Measurements from ENCODE around the gene RPL38.
"Not testable (repeated sequence)": the region's sequence is repeated elsewhere in the genome, so short reads cannot be mapped to it uniquely, and the experiment has no call there.

RPL38 gene

GRCh38 chr17:74183411-74183810 is 20.1 kb upstream of the RPL38 start:
- DNase-seq (ENCODE audit: low read depth in 2 of 2): no peak

- DNase-seq (ENCODE audit: low read depth in 2 of 2): no peak
These were observed 17.8 kb upstream of the RPL38 start for GRCh38 chr17:74185571-74186185.

DNA sequence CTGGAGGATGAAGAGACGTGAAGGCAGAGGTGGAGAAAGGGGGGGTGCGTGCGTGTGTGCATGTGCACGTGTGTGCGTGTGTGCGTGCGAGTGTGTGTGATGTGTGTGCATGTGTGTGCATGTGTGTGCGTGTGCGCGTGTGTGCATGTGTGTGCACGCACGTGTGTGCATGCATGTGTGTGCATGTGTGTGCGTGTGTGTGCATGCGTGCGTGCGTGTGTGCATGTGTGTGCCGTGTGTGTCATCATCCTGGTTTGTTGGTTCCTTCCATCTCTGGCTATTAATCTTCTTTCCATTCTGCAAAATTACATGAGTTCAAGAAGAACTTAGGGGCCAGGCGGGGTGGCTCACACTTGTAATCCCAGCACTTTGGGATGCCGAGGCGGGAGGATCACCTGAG is 17.0 kb upstream of the RPL38 start:
- no peak for DNase-seq (ENCODE audit: low read depth in 2 of 2)

GRCh38 chr17:74187761-74188160 is 15.7 kb upstream of the RPL38 start:
- no peak for DNase-seq (ENCODE audit: low read depth in 2 of 2)

- not testable (repeated sequence) for DNase-seq (ENCODE audit: low read depth in 2 of 2)
These were observed 14.8 kb upstream of the RPL38 start for GRCh38 chr17:74188687-74189086.

GRCh38 chr17:74190154-74190553 is 13.3 kb upstream of the RPL38 start:
- no peak for DNase-seq (ENCODE audit: low read depth in 2 of 2)

GRCh38 chr17:74190807-74191406 is 12.6 kb upstream of the RPL38 start:
- no peak for DNase-seq (ENCODE audit: low read depth in 2 of 2)

- no peak for DNase-seq (ENCODE audit: low read depth in 2 of 2)
These were observed 10.3 kb upstream of the RPL38 start for GRCh38 chr17:74192950-74193781.

DNA sequence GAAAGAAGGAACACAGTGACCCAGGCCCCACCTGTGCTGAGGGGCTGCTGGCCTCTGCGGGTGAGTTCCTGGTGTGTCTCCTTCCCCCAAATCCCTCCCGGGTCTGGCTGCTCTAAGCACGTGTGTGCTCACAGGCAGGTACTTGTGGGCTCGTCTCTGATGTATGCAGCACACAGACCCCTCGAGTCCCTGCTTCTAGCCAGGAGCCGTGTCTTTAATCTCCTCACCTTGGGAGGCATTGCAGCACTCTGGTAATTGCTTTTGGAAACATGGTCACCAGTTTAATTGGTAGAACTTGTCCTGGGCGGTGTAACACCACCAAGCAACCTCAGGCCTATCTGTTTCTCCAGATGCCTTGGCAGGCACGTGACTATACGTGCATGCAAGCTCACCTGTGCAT is 8.8 kb upstream of the RPL38 start:
- no peak for DNase-seq (ENCODE audit: low read depth in 2 of 2)

DNA sequence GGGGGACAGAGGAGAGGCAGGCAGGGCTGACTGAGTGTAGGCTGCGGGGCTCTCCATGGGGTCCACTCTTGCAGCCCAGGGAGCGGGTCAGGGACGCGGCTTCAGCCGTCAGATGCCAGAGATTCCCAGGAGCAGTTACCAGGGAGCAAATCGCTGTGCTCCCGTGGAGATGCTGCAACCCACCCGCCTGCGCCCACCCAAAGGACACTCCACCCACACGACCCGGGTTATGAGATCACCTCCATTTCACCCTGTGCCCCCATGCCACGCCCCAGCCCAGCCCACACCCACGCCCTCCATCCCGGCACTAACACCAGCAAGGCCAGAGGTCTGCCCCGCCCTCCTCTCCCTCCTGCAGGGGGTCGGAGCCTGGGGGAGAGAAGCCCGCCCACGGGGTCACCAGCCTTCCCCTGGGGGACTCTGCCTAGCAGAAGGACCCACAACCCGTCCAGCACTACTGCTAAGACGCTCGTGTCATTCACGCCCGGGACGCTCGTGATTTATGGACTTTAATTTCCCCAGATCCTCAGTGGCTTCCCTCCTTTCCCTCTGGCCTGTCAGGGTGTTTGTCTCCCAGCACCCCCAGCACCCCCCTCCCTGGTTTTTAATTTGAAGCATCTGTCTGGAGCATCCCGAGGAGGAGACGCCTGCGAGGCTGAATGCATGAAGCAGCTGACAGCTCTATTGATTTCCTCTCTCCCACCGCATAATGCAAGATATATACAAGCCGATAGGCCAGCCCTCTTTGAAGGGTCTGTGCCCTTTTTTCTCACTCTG is 6.7 kb upstream of the RPL38 start:
- DNase-seq (ENCODE audit: low read depth in 2 of 2): no peak

GRCh38 chr17:74197801-74198200 is 5.7 kb upstream of the RPL38 start:
- DNase-seq (ENCODE audit: low read depth in 2 of 2): no peak

- DNase-seq (ENCODE audit: low read depth in 2 of 2): no peak
These were observed 4.8 kb upstream of the RPL38 start for GRCh38 chr17:74198694-74199093.

GRCh38 chr17:74199306-74200092 is 4.0 kb upstream of the RPL38 start:
- DNase-seq (ENCODE audit: low read depth in 2 of 2): peak; percentile 29 to 40

GRCh38 chr17:74200112-74200511 is 3.4 kb upstream of the RPL38 start:
- DNase-seq (ENCODE audit: low read depth in 2 of 2): no peak

- DNase-seq (ENCODE audit: low read depth in 2 of 2): no peak
These were observed 2.2 kb upstream of the RPL38 start for GRCh38 chr17:74201250-74201649.

DNA sequence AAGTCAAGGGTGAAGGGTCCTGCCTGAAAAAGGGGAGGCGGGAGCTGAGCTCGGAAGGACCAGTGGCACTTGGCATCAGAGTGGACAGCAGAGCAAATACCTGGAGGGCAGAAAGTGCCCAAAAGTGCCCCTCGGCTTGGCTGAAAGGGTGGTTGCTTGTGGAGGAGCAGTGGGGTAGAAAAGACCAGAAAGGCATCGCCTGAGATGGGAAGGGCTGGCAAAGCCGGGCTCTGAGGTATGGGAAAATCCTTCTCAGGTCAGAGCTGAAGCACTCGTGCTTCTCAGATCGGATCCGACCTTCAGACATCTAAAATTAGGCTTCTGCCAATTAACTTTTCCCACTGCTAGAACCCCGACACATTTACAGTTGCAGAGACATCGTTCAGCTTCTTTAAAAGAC is 1.5 kb upstream of the RPL38 start:
- DNase-seq (ENCODE audit: low read depth in 2 of 2): no peak

DNA sequence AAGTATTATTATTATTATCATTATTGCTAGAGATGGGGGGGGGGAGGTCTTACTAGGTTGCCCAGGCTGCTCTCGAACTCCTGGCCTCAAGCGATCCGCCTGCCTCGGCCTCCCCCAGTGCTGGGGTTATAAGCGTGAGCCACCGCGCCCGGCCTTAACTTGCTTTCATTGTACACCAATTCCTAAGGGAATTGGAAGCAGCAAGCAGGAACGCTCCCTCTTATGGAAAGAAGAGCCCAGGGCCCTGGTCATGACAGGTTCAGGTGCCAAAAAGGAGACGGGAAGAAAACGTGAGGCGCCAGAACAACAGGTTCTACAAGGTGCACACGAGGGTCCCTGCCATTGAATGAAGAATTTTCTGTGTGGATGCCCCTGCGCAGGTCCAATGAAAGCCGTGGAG is 540 bp upstream of the RPL38 start:
- DNase-seq (ENCODE audit: low read depth in 2 of 2): no peak

DNA sequence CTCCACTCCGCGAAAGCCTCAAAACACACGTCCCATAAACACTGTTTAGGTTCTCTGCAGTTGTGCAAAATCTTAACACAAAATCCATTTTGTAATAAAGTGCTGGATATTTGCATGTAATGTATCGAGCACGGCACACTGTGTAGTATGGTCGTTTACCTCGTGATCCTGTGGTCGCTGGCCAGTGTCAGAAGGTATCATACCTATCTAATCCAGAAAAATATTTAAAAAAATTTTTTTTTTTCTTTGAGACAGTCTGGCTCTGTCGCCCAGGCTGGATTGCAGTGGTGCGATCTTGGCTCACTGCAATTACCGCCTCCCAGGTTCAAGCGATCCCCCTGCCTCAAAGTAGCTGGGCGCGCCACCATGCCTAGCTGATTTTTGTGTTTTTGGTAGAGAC is 996 bp downstream of the RPL38 start:
- no peak for DNase-seq (ENCODE audit: low read depth in 2 of 2)

DNA sequence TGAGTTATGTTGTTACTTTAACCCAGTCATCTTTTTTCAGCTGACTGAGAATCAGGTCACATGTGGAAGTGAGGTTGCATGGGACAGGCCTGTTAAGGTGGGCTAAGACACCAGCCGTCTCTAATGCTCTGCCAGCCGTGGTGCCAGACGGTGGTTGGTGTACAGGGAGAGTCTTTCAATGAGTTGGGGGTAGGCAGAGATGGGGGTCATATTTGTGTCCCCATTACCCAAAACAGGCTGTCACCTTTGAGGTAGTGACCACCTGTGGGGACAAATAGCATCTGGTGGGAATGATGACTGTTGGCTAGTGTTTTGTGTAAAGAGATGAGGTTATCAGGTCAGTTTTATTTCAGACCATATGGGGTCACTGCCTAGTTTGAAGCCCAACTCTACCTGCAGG is 1.8 kb downstream of the RPL38 start:
- DNase-seq (ENCODE audit: low read depth in 2 of 2): no peak

GRCh38 chr17:74206332-74206818 is 2.9 kb downstream of the RPL38 start:
- no peak for DNase-seq (ENCODE audit: low read depth in 2 of 2)

All from stimulated activated CD8-positive, alpha-beta memory T cell treated with anti-CD3 and anti-CD28 coated beads, Interleukin-7, amount 100 ng/mL, for 1 hour (primary cell).